ENCODE results near the gene BRINP3. TPM values are rescaled to one million over a fixed set of nuclear protein-coding genes. Genes with fewer than 3 reads are reported as not detected.
"Not testable (repeated sequence)": the region's sequence is repeated elsewhere in the genome, so short reads cannot be mapped to it uniquely, and the experiment has no call there.

The BRINP3 gene
- total RNA-seq (2014; rRNA removed; shearing (Covaris generic)) = 0.17 and 0.25 TPM in 2 replicates
- polyA plus RNA-seq (2014; cell fraction: nucleus; rRNA removed) = not detected in 2 replicates

GRCh38 chr1:190477762-190478148 lies at the start of gene BRINP3:
BRINP3 (minus strand) TSS chr1:190477864.
- no peak for DNase-seq (ENCODE audit: extremely low read depth, low read depth)

DNA sequence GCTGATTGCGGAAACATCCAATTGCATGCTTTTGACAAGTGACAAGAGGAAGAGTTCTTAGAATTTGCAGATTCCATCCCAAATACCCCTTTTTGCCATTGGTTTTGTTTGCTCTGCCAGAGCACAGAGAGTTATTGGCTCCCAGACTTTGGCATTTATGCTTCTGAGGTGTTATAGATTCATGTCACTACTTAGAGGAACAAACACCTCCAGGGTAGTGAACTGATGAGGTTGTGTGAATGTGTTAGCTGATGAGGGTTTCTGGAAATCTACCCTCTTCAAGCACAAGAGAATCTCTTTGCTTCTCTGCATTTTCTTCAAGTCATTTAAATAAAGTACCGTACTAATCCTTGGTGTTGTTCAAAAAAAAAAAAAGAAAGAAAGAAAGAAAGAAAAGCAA lies 33.9 kb upstream of the BRINP3 start:
- DNase-seq (ENCODE audit: extremely low read depth, low read depth) = no peak

DNA sequence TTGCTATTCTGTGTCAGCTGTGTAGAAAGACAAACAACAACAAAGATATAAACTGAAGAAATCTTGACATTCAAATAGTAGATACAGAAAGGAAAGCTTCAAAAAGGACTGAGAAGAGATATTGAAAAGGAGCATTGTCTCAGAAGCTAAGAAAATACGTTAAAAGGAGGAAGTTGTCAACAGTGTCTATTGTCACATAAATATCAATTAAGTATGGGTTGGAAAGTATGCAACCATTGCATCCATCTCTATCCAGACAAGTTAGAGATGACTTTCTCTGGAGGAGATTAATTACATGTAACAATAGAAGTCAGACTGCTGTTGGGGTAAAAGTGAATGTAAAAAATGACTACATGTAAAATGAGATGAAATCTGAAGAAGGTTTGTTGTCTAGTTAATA lies 29.7 kb upstream of the BRINP3 start:
- no peak for DNase-seq (ENCODE audit: extremely low read depth, low read depth)

- not testable (repeated sequence) for DNase-seq (ENCODE audit: extremely low read depth, low read depth)
Observed at GRCh38 chr1:190504539-190504938, 26.9 kb upstream of the BRINP3 start.

- DNase-seq (ENCODE audit: extremely low read depth, low read depth) = no peak
Observed at GRCh38 chr1:190497565-190497964, 19.9 kb upstream of the BRINP3 start.

GRCh38 chr1:190494451-190494850 lies 16.8 kb upstream of the BRINP3 start:
- no peak for DNase-seq (ENCODE audit: extremely low read depth, low read depth)

- DNase-seq (ENCODE audit: extremely low read depth, low read depth) = no peak
Observed at GRCh38 chr1:190491404-190491803, 13.7 kb upstream of the BRINP3 start.

- no peak for DNase-seq (ENCODE audit: extremely low read depth, low read depth)
Observed at GRCh38 chr1:190484045-190484444, 6.4 kb upstream of the BRINP3 start.

DNA sequence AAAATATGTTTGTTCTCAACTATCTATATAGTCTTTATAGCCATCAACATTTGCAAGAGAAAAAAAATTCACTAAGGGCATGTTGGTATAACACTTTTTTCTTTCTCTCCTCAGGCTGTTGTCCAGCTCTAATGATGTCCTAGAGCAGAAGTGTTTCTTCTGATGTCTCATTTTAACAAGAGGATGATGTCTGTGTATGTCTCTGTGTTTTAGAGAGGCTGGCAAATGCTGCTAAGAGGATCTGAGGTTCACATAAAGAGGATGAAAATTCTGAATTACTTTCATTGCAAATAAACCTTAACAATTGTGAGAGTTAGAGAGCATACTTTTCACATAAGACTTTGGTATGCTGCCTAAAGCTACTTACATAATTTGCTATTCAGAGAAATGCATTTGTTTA lies 2.6 kb upstream of the BRINP3 start:
- DNase-seq (ENCODE audit: extremely low read depth, low read depth) = no peak

GRCh38 chr1:190479516-190479915 lies 1.9 kb upstream of the BRINP3 start:
- DNase-seq (ENCODE audit: extremely low read depth, low read depth) = no peak

DNA sequence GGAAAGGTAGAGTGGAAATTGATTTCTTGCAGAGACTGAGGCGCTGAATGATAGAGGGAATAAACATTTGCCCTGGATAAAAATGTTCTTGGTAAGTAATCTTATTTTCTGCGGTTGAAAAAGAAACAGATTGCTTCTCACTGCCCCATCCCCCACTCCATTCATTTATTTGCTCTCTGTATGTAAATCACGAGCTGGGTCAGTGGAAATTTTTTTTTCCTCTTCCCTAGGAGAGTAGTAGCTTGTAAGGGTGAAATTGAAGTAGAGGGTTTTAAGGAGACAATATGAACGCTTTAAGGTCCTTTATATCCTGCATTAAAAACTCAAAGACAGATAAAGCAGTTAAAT lies 1.4 kb upstream of the BRINP3 start:
- no peak for DNase-seq (ENCODE audit: extremely low read depth, low read depth)

- peak; percentile 33 for DNase-seq (ENCODE audit: extremely low read depth, low read depth)
Observed at GRCh38 chr1:190478149-190479049, 735 bp upstream of the BRINP3 start.

- DNase-seq (ENCODE audit: extremely low read depth, low read depth) = no peak
Observed at GRCh38 chr1:190476806-190477205, 858 bp downstream of the BRINP3 start.

DNA sequence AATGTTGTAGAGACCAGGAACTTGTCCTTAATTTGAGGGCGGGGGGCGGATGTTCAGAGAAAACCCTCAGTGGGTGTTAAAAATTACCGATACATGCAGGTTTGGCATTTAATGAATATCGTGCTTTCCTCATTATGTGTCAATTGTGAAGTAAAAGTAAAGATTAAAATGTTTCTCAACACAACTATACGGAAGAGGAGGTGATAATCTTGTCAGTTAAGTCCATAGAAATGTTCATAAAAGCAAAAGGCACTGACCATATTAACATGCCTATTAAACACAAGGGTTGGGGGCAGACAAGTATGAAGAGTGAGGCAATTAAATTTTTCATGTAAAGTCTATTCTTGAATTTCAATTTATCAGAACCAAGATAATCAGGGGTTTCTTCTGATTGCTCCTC lies 1.3 kb downstream of the BRINP3 start:
- DNase-seq (ENCODE audit: extremely low read depth, low read depth) = no peak

- DNase-seq (ENCODE audit: extremely low read depth, low read depth) = no peak
Observed at GRCh38 chr1:190475421-190476141, 2.1 kb downstream of the BRINP3 start.

- no peak for DNase-seq (ENCODE audit: extremely low read depth, low read depth)
Observed at GRCh38 chr1:190474650-190475211, 2.9 kb downstream of the BRINP3 start.

- no peak for DNase-seq (ENCODE audit: extremely low read depth, low read depth)
Observed at GRCh38 chr1:190474010-190474409, 3.7 kb downstream of the BRINP3 start.

- no peak for DNase-seq (ENCODE audit: extremely low read depth, low read depth)
Observed at GRCh38 chr1:190472494-190472893, 5.2 kb downstream of the BRINP3 start.

DNA sequence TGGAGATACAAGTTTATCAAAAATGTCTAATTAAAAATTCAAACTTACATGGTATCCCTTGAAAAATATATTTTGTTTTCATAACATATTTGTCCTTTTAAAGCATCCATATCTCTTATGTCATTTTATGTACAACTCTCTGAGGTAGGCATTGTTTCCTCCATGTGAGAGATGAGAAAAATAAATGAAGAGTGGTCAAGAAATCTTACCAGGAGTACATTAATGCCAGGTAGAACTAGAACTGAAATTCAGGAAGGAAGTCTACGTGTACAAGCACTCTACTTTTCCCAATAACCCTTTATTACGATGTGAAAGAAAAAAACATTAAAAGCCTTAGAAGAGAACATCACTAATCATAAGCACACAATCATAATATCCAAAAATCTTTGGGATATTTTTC lies 5.6 kb downstream of the BRINP3 start:
- DNase-seq (ENCODE audit: extremely low read depth, low read depth) = no peak

GRCh38 chr1:190464690-190465089 lies 13.0 kb downstream of the BRINP3 start:
- DNase-seq (ENCODE audit: extremely low read depth, low read depth) = no peak

DNA sequence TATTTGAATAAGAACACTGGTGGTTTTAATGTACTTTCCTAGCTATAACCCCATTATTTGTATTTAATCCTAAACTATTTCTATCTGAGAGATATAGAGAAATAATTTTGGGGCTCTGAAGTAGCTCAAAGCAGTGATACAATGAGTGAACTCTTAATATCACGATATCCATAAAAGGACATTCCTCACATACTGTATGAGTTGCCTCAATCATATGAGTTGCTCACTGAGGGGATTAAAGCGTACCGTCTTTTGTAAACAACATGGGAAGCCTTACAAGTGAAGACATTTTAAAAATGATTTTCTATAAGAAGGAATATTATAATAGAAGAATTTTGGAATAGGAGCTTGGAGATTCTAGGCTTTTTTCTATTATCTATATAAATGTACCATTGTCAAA lies 21.5 kb downstream of the BRINP3 start:
- DNase-seq (ENCODE audit: extremely low read depth, low read depth) = no peak

GRCh38 chr1:190455631-190456030 lies 22.0 kb downstream of the BRINP3 start:
- no peak for DNase-seq (ENCODE audit: extremely low read depth, low read depth)
